ENCODE results near the gene DYNLRB2. TPM values are rescaled to one million over a fixed set of nuclear protein-coding genes. Genes with fewer than 3 reads are reported as not detected.

The DYNLRB2 gene
- polyA plus RNA-seq, 1 of the 3 experiments (the other 2 are of a cell fraction), result 0.44 TPM

DNA sequence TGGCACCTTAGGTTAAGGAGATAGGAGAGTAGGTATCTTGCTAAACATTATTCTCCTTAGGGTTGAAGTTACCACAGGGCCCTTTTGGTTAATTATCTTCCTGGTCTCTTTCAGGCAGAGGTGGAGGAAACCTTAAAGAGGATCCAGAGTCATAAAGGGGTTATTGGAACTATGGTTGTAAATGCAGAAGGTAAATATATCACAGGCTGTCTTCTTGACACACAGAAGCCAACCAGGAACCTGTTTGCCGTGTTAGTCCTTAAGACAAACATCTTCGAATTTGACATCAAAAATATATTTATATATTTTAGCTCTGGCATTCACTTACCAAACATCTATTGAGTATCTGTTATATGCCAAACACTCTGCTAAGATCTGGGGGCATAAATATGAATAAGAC is 2.4 kb downstream of the DYNLRB2 start:
- 25% methylated on average over 2 of the region's 2 CpGs for WGBS (ENCODE audit: low lambda C conversion rate)
- TF ChIP-seq FOXM1 (IDR thresholded peaks at IDR 0.05; ENCODE audit: low read depth), result no peak
- TF ChIP-seq RCOR1 (IDR thresholded peaks at IDR 0.05; ENCODE audit: low read length), result no peak
- TF ChIP-seq TAF1 (IDR thresholded peaks at IDR 0.05; ENCODE audit: borderline replicate concordance, low read depth, low read length), result no peak
- TF ChIP-seq, protein P1, sequence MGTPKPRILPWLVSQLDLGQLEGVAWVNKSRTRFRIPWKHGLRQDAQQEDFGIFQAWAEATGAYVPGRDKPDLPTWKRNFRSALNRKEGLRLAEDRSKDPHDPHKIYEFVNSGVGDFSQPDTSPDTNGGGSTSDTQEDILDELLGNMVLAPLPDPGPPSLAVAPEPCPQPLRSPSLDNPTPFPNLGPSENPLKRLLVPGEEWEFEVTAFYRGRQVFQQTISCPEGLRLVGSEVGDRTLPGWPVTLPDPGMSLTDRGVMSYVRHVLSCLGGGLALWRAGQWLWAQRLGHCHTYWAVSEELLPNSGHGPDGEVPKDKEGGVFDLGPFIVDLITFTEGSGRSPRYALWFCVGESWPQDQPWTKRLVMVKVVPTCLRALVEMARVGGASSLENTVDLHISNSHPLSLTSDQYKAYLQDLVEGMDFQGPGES (IDR thresholded peaks at IDR 0.05; ENCODE audit: low read depth, low read length), result no peak
- TF ChIP-seq, protein P2, sequence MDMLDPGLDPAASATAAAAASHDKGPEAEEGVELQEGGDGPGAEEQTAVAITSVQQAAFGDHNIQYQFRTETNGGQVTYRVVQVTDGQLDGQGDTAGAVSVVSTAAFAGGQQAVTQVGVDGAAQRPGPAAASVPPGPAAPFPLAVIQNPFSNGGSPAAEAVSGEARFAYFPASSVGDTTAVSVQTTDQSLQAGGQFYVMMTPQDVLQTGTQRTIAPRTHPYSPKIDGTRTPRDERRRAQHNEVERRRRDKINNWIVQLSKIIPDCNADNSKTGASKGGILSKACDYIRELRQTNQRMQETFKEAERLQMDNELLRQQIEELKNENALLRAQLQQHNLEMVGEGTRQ (IDR thresholded peaks at IDR 0.05; ENCODE audit: borderline replicate concordance, low read depth, low read length), result no peak
- TF ChIP-seq MXI1 (IDR thresholded peaks at IDR 0.05; ENCODE audit: low read depth, low read length), result no peak
- no peak for TF ChIP-seq TCF12 (IDR thresholded peaks at IDR 0.05)
- no peak for TF ChIP-seq RAD21 (IDR thresholded peaks at IDR 0.05; ENCODE audit: low read length)
- no peak for TF ChIP-seq FOSL2 (IDR thresholded peaks at IDR 0.05; ENCODE audit: borderline replicate concordance, low read depth)

DNA sequence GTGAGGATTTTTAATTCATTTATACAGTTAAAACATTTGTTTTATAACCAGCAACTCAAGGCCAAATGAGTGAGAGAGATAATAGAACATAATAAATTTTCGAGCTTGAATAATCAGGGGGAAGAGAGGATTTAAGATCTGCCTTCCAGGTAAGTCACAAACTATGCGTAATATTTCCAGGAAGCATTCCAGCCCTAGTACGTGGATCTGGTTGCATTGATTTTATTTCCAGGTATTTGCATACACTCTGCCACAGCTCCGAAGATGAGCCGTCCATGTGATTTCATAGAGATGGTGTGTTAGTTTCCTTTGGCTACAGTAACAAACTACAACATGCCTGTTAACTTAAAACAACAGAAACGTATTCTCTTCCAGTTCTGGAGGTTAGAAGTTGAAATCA is 3.5 kb downstream of the DYNLRB2 start:
- no peak overlapping the region for H3K27ac ChIP-seq (ENCODE audit: low read depth in 2 of 2, low read length in 1 of 2)
- H4K20me1 ChIP-seq (ENCODE audit: insufficient read depth), result no peaks in the 10 kb centered on the region
- no peaks in the 10 kb centered on the region for H3K9me3 ChIP-seq
- no peak overlapping the region for H3K9ac ChIP-seq
- no peaks in the 10 kb centered on the region for H3K9me2 ChIP-seq
- ChIA-PET POLR2A (no interaction called here), CTCF (interaction anchor here (0.9 to 2.4 kb wide), 2 partner anchors 11 to 18 kb away, joined by 3 to 12 read pairs; no protein-coding TSS in a partner anchor)
- H3K4me1 ChIP-seq (ENCODE audit: control insufficient read depth in 1 of 2, insufficient read depth in 2 of 2, low read depth in 1 of 2, low read length in 1 of 2), result peaks cover 0 to 3% of the 10 kb centered on the region in 2 experiments; a peak in 1 of 4 replicates
- no peak overlapping the region for H3K4me2 ChIP-seq
- 43% methylated on average over 6 of the region's 6 CpGs for WGBS (ENCODE audit: low lambda C conversion rate)
- no peaks in the 10 kb centered on the region for H3F3A ChIP-seq (replicated peaks; ENCODE audit: insufficient read depth)
- H3K4me3 ChIP-seq (ENCODE audit: low read depth in 2 of 2, low read length in 1 of 2), result no peak overlapping the region
- no peak overlapping the region for H2AFZ ChIP-seq (ENCODE audit: low read depth)
- H3K79me2 ChIP-seq (ENCODE audit: insufficient read depth), result no peaks in the 10 kb centered on the region
- H3K27me3 ChIP-seq (ENCODE audit: insufficient read depth), result no peaks in the 10 kb centered on the region
- TF ChIP-seq TEAD4 (IDR thresholded peaks at IDR 0.05; ENCODE audit: borderline replicate concordance, insufficient read depth) (no peak), MXI1 (IDR thresholded peaks at IDR 0.05; ENCODE audit: low read depth, low read length) (no peak), RAD21 (IDR thresholded peaks at IDR 0.05; ENCODE audit: low read length) (no peak), TAF1 (IDR thresholded peaks at IDR 0.05; ENCODE audit: borderline replicate concordance, low read depth, low read length) (no peak), MEF2A (IDR thresholded peaks at IDR 0.05; ENCODE audit: borderline replicate concordance, low read depth) (no peak)
- TF ChIP-seq, protein P3, sequence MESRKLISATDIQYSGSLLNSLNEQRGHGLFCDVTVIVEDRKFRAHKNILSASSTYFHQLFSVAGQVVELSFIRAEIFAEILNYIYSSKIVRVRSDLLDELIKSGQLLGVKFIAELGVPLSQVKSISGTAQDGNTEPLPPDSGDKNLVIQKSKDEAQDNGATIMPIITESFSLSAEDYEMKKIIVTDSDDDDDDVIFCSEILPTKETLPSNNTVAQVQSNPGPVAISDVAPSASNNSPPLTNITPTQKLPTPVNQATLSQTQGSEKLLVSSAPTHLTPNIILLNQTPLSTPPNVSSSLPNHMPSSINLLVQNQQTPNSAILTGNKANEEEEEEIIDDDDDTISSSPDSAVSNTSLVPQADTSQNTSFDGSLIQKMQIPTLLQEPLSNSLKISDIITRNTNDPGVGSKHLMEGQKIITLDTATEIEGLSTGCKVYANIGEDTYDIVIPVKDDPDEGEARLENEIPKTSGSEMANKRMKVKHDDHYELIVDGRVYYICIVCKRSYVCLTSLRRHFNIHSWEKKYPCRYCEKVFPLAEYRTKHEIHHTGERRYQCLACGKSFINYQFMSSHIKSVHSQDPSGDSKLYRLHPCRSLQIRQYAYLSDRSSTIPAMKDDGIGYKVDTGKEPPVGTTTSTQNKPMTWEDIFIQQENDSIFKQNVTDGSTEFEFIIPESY (IDR thresholded peaks at IDR 0.05; ENCODE audit: borderline replicate concordance, low read depth), result no peak
- TF ChIP-seq, protein P4, sequence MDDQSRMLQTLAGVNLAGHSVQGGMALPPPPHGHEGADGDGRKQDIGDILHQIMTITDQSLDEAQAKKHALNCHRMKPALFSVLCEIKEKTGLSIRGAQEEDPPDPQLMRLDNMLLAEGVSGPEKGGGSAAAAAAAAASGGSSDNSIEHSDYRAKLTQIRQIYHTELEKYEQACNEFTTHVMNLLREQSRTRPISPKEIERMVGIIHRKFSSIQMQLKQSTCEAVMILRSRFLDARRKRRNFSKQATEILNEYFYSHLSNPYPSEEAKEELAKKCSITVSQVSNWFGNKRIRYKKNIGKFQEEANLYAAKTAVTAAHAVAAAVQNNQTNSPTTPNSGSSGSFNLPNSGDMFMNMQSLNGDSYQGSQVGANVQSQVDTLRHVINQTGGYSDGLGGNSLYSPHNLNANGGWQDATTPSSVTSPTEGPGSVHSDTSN (IDR thresholded peaks at IDR 0.05), result no peak
- no peaks in the 10 kb centered on the region for H3K36me3 ChIP-seq (replicated peaks in 1 of 2; ENCODE audit: control insufficient read depth in 1 of 2, insufficient read depth in 2 of 2, low read length in 1 of 2)
- no peak for DNase-seq

More for the DNA sequence above, 2.4 kb downstream of the DYNLRB2 start:
- peaks cover 0 to 3% of the 10 kb centered on the region in 2 experiments; a peak in 1 of 4 replicates for H3K4me1 ChIP-seq (ENCODE audit: control insufficient read depth in 1 of 2, insufficient read depth in 2 of 2, low read depth in 1 of 2, low read length in 1 of 2)
- no peak overlapping the region for H3K27ac ChIP-seq (ENCODE audit: low read depth in 2 of 2, low read length in 1 of 2)
- no peak overlapping the region for H3K4me3 ChIP-seq (ENCODE audit: low read depth in 2 of 2, low read length in 1 of 2)
- H3K27me3 ChIP-seq (ENCODE audit: insufficient read depth), result no peaks in the 10 kb centered on the region
- H3K4me2 ChIP-seq, result no peak overlapping the region
- no peaks in the 10 kb centered on the region for H3K36me3 ChIP-seq (replicated peaks in 1 of 2; ENCODE audit: control insufficient read depth in 1 of 2, insufficient read depth in 2 of 2, low read length in 1 of 2)
- no peaks in the 10 kb centered on the region for H3K9me3 ChIP-seq
- H4K20me1 ChIP-seq (ENCODE audit: insufficient read depth), result no peaks in the 10 kb centered on the region
- H3F3A ChIP-seq (replicated peaks; ENCODE audit: insufficient read depth), result no peaks in the 10 kb centered on the region
- H3K9me2 ChIP-seq, result no peaks in the 10 kb centered on the region
- DNase-seq, result no peak
- ChIA-PET CTCF (interaction anchor here (1.6 to 2.4 kb wide), 2 partner anchors 17 to 77 kb away, joined by 5 to 12 read pairs; no protein-coding TSS in a partner anchor), POLR2A (no interaction called here)
- H3K79me2 ChIP-seq (ENCODE audit: insufficient read depth), result no peaks in the 10 kb centered on the region
- H3K9ac ChIP-seq, result no peak overlapping the region
- H2AFZ ChIP-seq (ENCODE audit: low read depth), result no peak overlapping the region

Measured in SK-N-SH (cell line).